Gastroesophageal sphincter (tissue), 4 donors: Measurements from ENCODE around the gene ARX. TPM values are rescaled to one million over a fixed set of nuclear protein-coding genes. Genes with fewer than 3 reads are reported as not detected.

ENCODE experiments used
- ATAC-seq: fragments of 150-250 bp; one replicate; pipeline ENCODE4 v1.9.1; 2016; ENCODE audit warnings: mild to moderate bottlenecking, moderate library complexity
- H3K27ac ChIP-seq, 4 donors: fragments of 200-600 bp; sonication (generic) in 3 of 4; 1 replicate in 3 of 4; 2 replicates in 1 of 4; pipeline ENCODE4 v1.5.1; 2016 to 2019
- H3K27me3 ChIP-seq: fragments of 200-600 bp; sonication (generic); one replicate; pipeline ENCODE4 v1.5.1; 2019
- H3K36me3 ChIP-seq, 2 donors: fragments of 200-600 bp; sonication (generic); one replicate each; pipeline ENCODE4 v1.5.1; 2019; ENCODE audit warnings: control low read depth in 1 of 2
- H3K4me1 ChIP-seq, 3 donors: fragments of 200-600 bp; sonication (generic); 1 replicate in 2 of 3; 2 replicates in 1 of 3; pipeline ENCODE4 v1.5.1; 2016 to 2019; ENCODE audit warnings: control low read depth in 2 of 3
- H3K4me3 ChIP-seq, 2 donors: fragments of 200-600 bp; sonication (generic); one replicate each; pipeline ENCODE4 v1.5.1; 2019; ENCODE audit warnings: mild to moderate bottlenecking in 1 of 2, moderate library complexity in 1 of 2
- H3K9me3 ChIP-seq, 3 donors: fragments of 200-600 bp; sonication (generic); one replicate each; pipeline ENCODE4 v1.5.1; 2017 to 2019; ENCODE audit warnings: control low read depth in 2 of 3
- EP300 ChIP-seq: sonication (generic); formaldehyde crosslinking; IDR thresholded peaks from one replicate; pipeline ENCODE4 v1.6.1; 2017; ENCODE audit warnings: antibody characterized with exemption, mild to moderate bottlenecking
- POLR2A ChIP-seq, 2 donors: fragments of 450-650 bp; IDR thresholded peaks; one replicate each; pipeline ENCODE4 v1.6.1; 2017; ENCODE audit warnings: antibody characterized with exemption in 2 of 2, mild to moderate bottlenecking in 2 of 2, moderate library complexity in 1 of 2
- POLR2AphosphoS5 ChIP-seq: sonication (generic); formaldehyde crosslinking; IDR thresholded peaks from one replicate; pipeline ENCODE4 v1.6.1; 2017; ENCODE audit warnings: antibody characterized with exemption
- WGBS, 2 donors: methylation state at CpG; one replicate each; pipeline ENCODE4 v1.1.5; 2018; ENCODE audit warnings: low coverage in 1 of 2; 5-methylcytosine and 5-hydroxymethylcytosine counted together
- total RNA-seq, 4 donors: library from RNA; depleted of rRNA; stranded (reverse); fragments of >200 nt; gene quantifications; one replicate each; pipeline ENCODE4 v1.1.0, GENCODE V29; 2016
- TF ChIP-seq, protein P1 (sequence below), 4 experiments: fragments of 200-600 bp in 2 of 4; fragments of 450-650 bp in 2 of 4; sonication (generic) in 1 of 4; IDR thresholded peaks; one replicate each; pipeline ENCODE4 v1.5.1; 2017 to 2019; ENCODE audit warnings: antibody characterized with exemption in 4 of 4, mild to moderate bottlenecking in 2 of 4, moderate library complexity in 2 of 4

Gene ARX
- total RNA-seq, 4 donors from 2014 or later, result not detected

DNA sequence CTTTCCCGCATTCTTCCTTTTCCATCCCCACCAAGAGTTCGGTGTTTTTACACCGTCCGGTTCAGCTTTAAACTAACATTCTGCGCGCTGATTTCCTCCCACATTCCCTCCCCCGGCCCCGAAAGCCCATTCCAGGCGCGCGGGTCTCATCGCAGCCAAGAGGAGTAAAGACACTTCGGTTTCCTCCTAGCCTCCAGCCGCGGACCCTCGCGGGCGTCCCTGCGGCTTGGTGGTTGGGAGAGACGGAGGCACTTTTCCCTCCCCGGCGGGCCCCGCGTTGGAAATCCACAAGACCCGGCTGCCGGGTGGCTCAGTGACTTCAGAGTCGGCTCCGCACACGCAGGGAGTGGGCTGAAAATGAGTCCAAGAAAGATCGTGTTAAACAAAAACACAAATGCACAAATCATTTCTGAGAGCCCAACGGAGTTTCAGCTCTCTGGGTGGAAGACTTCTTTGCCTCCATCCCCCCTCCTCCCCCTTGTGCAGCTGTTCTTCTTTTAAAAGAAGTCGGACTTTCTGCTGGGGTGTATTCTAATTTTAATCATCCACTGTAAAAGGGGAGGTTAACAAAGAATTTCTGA, 2.0 kb upstream of the ARX start:
- Histone ChIP-seq H3K27me3 (peaks cover 99% of the 10 kb centered on the region), H3K4me1 (peaks cover 0 to 30% (median 0%) of the 10 kb centered on the region in 3 donors), H3K27ac (no peak overlapping the region), H3K36me3 (no peaks in the 10 kb centered on the region), H3K9me3 (no peaks in the 10 kb centered on the region), H3K4me3 (no peak overlapping the region)
- no peak for ATAC-seq
- no peak for TF ChIP-seq EP300
- TF ChIP-seq POLR2A (IDR thresholded peaks at IDR 0.05), result no peak
- TF ChIP-seq, protein P1, sequence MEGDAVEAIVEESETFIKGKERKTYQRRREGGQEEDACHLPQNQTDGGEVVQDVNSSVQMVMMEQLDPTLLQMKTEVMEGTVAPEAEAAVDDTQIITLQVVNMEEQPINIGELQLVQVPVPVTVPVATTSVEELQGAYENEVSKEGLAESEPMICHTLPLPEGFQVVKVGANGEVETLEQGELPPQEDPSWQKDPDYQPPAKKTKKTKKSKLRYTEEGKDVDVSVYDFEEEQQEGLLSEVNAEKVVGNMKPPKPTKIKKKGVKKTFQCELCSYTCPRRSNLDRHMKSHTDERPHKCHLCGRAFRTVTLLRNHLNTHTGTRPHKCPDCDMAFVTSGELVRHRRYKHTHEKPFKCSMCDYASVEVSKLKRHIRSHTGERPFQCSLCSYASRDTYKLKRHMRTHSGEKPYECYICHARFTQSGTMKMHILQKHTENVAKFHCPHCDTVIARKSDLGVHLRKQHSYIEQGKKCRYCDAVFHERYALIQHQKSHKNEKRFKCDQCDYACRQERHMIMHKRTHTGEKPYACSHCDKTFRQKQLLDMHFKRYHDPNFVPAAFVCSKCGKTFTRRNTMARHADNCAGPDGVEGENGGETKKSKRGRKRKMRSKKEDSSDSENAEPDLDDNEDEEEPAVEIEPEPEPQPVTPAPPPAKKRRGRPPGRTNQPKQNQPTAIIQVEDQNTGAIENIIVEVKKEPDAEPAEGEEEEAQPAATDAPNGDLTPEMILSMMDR (IDR thresholded peaks at IDR 0.05), result no peak
- TF ChIP-seq POLR2AphosphoS5, result no peak
- WGBS, 2 donors, result 9 to 20% methylated on average over 6 to 14 of the region's 32 CpGs

DNA sequence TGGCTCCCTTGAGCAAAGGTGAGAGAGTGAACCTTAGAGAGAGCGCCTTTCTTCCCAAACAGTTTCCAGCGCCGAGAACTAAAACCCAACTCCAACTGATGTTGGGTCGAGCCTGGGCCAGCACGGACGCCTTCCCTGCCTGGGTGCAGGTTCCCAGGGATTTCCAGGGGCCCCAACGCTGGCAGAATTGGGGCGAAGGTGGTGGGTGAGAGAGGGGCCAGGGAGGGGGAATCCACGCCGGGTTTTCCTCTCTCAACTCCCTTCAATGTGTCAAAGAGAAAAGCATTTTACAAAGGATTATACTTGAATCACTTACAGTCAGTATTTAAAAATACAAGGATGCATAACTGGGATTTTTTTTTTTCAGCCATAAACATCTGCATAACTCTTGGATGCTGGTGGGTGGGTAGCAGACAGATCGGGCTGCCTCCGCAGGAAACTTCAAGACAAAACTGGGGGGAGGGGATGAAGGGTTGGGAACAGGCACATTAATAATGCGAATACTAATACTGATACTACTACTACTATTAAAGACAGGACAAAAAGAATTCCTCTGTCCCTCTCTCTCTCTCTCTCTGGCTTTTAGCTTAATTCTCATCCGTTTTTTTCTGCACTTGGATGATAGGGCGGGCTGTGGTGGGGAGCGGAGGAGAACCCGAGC, 1.3 kb upstream of the ARX start:
- TF ChIP-seq EP300 (no peak), POLR2AphosphoS5 (no peak), POLR2A (IDR thresholded peaks at IDR 0.05) (no peak)
- TF ChIP-seq, protein P1 (IDR thresholded peaks at IDR 0.05), result no peak
- Histone ChIP-seq H3K27me3 (peaks cover 99% of the 10 kb centered on the region), H3K36me3 (no peaks in the 10 kb centered on the region), H3K27ac (no peak overlapping the region), H3K4me3 (no peak overlapping the region), H3K4me1 (peaks cover 0 to 34% (median 0%) of the 10 kb centered on the region in 3 donors), H3K9me3 (no peaks in the 10 kb centered on the region)
- 9 to 19% methylated on average over 6 to 13 of the region's 17 CpGs for WGBS, 2 donors
- ATAC-seq, result no peak

DNA sequence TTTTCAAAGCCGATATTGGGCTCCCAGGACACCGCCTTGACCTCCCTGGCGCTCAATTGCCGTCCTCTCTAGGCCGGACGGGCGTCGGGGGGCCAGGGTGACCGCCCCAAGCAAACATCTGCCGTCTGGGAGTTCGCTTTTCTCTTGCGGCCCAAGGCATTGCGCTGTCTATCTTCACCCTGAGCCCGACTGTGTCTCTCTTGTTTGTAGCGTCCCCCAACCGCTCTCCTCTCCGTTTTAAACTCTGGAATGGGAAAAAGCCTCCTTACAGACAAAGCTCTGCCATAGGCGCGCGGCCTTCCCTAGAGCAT, 551 bp upstream of the ARX start:
- WGBS, 2 donors, result 57% methylated on average over 3 of the region's 20 CpGs; no CpG with 5 or more reads in 1 of the 2 donors
- peaks cover 99% of the 10 kb centered on the region for H3K27me3 ChIP-seq
- TF ChIP-seq POLR2A (IDR thresholded peaks at IDR 0.05) (no peak), POLR2AphosphoS5 (no peak), EP300 (no peak)
- TF ChIP-seq, protein P1 (IDR thresholded peaks at IDR 0.05), result no peak
- H3K4me1 ChIP-seq, result peaks cover 0 to 34% (median 0%) of the 10 kb centered on the region in 3 donors
- H3K36me3 ChIP-seq, result no peaks in the 10 kb centered on the region
- no peaks in the 10 kb centered on the region for H3K9me3 ChIP-seq
- no peak overlapping the region for H3K4me3 ChIP-seq
- H3K27ac ChIP-seq, result no peak overlapping the region
- no peak for ATAC-seq

DNA sequence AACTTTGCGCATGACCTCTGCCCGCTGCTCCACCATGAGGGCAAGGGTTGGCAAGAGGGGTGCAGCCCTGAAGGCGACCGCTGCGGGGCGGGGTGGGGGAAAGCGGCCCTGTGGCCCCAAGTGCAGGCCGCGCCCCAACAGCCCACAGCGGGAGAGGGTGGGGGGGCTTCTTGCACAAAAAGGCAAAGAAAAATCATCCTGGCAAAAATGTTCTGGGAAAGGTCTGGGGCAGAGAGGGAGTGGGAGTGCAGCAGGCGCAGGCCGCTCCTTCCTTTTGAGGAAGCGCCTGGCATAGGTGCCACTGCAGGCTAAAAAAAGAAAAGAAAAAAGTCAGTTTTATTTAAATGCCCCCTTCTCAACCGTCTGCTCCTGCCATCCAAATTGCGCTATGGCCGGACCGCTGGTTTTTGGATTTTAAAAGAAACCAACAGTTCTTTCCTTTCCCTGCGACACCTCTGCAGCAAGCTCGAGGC, 1.4 kb downstream of the ARX start:
- H3K27me3 ChIP-seq, result peaks cover 99% of the 10 kb centered on the region

More for the DNA sequence above, 1.4 kb downstream of the ARX start:
- ATAC-seq, result no peak
- H3K4me1 ChIP-seq, result peaks cover 0 to 20% (median 0%) of the 10 kb centered on the region in 3 donors
- no peak for TF ChIP-seq POLR2AphosphoS5
- no peak for TF ChIP-seq EP300
- no peak for TF ChIP-seq POLR2A (IDR thresholded peaks at IDR 0.05)
- TF ChIP-seq, protein P1 (IDR thresholded peaks at IDR 0.05), result no peak
- H3K36me3 ChIP-seq, result no peaks in the 10 kb centered on the region
- no peak overlapping the region for H3K4me3 ChIP-seq
- H3K27ac ChIP-seq, result no peak overlapping the region
- no peaks in the 10 kb centered on the region for H3K9me3 ChIP-seq
- 55 to 80% methylated on average over 3 to 8 of the region's 19 CpGs for WGBS, 2 donors
